ENCODE measurements around the gene PEX3. TPM values are rescaled to one million over a fixed set of nuclear protein-coding genes. Genes with fewer than 3 reads are reported as not detected.

Gene PEX3
- total and polyA plus RNA-seq, 10 of the 15 experiments (the other 5 are each of a cell fraction or from before 2014, with no cell fraction given) = 18.6 to 70.7 (median 38.6) TPM

DNA sequence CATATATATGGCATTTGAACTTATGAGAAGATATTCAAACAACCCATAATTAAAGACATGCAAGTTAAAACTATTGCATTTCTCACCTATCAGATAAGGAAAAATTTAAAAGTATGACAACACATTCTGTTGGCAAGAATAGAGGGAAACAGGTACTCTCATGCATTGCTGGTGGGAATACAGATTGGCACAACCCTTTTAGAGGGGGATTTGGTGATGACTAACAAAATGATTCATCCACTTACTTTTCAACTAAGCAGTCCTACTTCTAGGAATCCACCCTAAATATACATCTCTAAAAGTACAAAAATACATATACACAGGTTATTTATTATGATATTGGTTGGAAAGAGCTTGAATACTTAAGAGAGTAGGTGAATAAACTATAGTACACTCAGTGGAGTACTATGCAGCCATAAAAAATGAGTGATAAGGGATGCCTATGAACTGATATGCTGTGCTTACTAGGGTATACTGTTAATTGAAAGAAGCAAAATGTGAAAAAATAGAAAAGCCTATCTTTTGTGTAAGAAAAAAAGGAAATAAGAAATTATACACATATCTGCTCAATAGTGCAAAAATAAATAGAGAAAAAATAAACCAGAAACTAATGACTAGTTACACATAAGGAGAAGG, 42.3 kb upstream of the PEX3 start:
- Histone ChIP-seq H3K4me3 (no peak overlapping the region), H3K27ac (ENCODE audit: control insufficient read depth, insufficient read depth) (no peak overlapping the region), H3K9me3 (replicated peaks; ENCODE audit: control insufficient read depth, insufficient read depth, low read length) (no peaks in the 10 kb centered on the region; the same call in 2 of the 3 replicates), H3K27me3 (replicated peaks in 1 of 2; ENCODE audit: control insufficient read depth in 2 of 2, insufficient read depth in 2 of 2, low read length in 1 of 2) (no peaks in the 10 kb centered on the region), H3K4me1 (ENCODE audit: control insufficient read depth, insufficient read depth, low read length) (peaks cover 11% of the 10 kb centered on the region), H4K20me1 (ENCODE audit: control insufficient read depth, insufficient read depth) (no peaks in the 10 kb centered on the region), H3K36me3 (ENCODE audit: control insufficient read depth in 2 of 2, insufficient read depth in 2 of 2, low read length in 1 of 2) (no peaks in the 10 kb centered on the region), H3K79me2 (ENCODE audit: control insufficient read depth, insufficient read depth, low read length) (no peaks in the 10 kb centered on the region), H3K4me2 (ENCODE audit: control insufficient read depth, insufficient read depth) (no peak overlapping the region), H3K9ac (ENCODE audit: control insufficient read depth, insufficient read depth, low read length) (no peak overlapping the region), H2AFZ (ENCODE audit: control insufficient read depth, low read depth, low read length) (no peak overlapping the region)
- TF ChIP-seq PML (IDR thresholded peaks at IDR 0.05; ENCODE audit: low read length) = no peak
- TF ChIP-seq CBX5 (IDR thresholded peaks at IDR 0.05; ENCODE audit: low read depth) = no peak
- TF ChIP-seq CEBPB (IDR thresholded peaks at IDR 0.05; ENCODE audit: borderline replicate concordance in 1 of 2, low read depth in 2 of 2, low read length in 2 of 2) = no peak
- no peak for TF ChIP-seq EP300 (IDR thresholded peaks at IDR 0.05; ENCODE audit: borderline replicate concordance in 1 of 2, control insufficient read depth in 1 of 2, low read depth in 2 of 2, low read length in 2 of 2)
- TF ChIP-seq, protein P1, sequence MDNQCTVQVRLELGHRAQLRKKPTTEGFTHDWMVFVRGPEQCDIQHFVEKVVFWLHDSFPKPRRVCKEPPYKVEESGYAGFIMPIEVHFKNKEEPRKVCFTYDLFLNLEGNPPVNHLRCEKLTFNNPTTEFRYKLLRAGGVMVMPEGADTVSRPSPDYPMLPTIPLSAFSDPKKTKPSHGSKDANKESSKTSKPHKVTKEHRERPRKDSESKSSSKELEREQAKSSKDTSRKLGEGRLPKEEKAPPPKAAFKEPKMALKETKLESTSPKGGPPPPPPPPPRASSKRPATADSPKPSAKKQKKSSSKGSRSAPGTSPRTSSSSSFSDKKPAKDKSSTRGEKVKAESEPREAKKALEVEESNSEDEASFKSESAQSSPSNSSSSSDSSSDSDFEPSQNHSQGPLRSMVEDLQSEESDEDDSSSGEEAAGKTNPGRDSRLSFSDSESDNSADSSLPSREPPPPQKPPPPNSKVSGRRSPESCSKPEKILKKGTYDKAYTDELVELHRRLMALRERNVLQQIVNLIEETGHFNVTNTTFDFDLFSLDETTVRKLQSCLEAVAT (IDR thresholded peaks at IDR 0.05) = no peak
- TF ChIP-seq, protein P2, sequence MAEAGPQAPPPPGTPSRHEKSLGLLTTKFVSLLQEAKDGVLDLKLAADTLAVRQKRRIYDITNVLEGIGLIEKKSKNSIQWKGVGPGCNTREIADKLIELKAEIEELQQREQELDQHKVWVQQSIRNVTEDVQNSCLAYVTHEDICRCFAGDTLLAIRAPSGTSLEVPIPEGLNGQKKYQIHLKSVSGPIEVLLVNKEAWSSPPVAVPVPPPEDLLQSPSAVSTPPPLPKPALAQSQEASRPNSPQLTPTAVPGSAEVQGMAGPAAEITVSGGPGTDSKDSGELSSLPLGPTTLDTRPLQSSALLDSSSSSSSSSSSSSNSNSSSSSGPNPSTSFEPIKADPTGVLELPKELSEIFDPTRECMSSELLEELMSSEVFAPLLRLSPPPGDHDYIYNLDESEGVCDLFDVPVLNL (IDR thresholded peaks at IDR 0.05; ENCODE audit: low read depth, low read length) = no peak
- no peak for TF ChIP-seq RAD21 (IDR thresholded peaks at IDR 0.05; ENCODE audit: insufficient read depth, low read depth, low read length)
- TF ChIP-seq, protein P3, sequence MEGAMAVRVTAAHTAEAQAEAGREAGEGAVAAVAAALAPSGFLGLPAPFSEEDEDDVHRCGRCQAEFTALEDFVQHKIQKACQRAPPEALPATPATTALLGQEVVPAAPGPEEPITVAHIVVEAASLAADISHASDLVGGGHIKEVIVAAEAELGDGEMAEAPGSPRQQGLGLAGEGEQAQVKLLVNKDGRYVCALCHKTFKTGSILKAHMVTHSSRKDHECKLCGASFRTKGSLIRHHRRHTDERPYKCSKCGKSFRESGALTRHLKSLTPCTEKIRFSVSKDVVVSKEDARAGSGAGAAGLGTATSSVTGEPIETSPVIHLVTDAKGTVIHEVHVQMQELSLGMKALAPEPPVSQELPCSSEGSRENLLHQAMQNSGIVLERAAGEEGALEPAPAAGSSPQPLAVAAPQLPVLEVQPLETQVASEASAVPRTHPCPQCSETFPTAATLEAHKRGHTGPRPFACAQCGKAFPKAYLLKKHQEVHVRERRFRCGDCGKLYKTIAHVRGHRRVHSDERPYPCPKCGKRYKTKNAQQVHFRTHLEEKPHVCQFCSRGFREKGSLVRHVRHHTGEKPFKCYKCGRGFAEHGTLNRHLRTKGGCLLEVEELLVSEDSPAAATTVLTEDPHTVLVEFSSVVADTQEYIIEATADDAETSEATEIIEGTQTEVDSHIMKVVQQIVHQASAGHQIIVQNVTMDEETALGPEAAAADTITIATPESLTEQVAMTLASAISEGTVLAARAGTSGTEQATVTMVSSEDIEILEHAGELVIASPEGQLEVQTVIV (IDR thresholded peaks at IDR 0.05; ENCODE audit: borderline replicate concordance, partially characterized antibody) = no peak
- no peak for TF ChIP-seq SIX5 (IDR thresholded peaks at IDR 0.05; ENCODE audit: low read depth, low read length, severe bottlenecking)
- no peak for TF ChIP-seq SMAD5 (IDR thresholded peaks at IDR 0.05; ENCODE audit: low read depth)
- no peak for TF ChIP-seq ZNF384 (IDR thresholded peaks at IDR 0.05; ENCODE audit: borderline replicate concordance, low read depth, low read length)
- no peak for TF ChIP-seq SMARCA5 (IDR thresholded peaks at IDR 0.05)
- TF ChIP-seq, protein P4, sequence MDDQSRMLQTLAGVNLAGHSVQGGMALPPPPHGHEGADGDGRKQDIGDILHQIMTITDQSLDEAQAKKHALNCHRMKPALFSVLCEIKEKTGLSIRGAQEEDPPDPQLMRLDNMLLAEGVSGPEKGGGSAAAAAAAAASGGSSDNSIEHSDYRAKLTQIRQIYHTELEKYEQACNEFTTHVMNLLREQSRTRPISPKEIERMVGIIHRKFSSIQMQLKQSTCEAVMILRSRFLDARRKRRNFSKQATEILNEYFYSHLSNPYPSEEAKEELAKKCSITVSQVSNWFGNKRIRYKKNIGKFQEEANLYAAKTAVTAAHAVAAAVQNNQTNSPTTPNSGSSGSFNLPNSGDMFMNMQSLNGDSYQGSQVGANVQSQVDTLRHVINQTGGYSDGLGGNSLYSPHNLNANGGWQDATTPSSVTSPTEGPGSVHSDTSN (IDR thresholded peaks at IDR 0.05; ENCODE audit: insufficient replicate concordance, low read depth, low read length) = no peak
- TF ChIP-seq POLR2AphosphoS5 (IDR thresholded peaks at IDR 0.05; ENCODE audit: low read length) = no peak
- no peak for TF ChIP-seq SIN3A (IDR thresholded peaks at IDR 0.05; ENCODE audit: low read depth, low read length)
- no peak for TF ChIP-seq TCF7 (IDR thresholded peaks at IDR 0.05; ENCODE audit: borderline replicate concordance)
- intact Hi-C loops (cut with micrococcal nuclease; ENCODE audit: unreplicated experiment) = no loop called here
- no peak for ATAC-seq
- no peak for DNase-seq (ENCODE audit: low read depth, low spot score)
- ChIA-PET CTCF (no interaction called here), RAD21 (ENCODE audit: unreplicated experiment) (no interaction called here), SMC1A (ENCODE audit: uncharacterized antibody, unreplicated experiment) (no interaction called here), POLR2A (no interaction called here)
- in situ Hi-C loops (cut with MboI) = loop anchor here (25.0 kb wide), 1 partner anchor 721 kb away; no protein-coding TSS in a partner anchor
- BruUV-seq (replicated peaks) = no TSS peak
- FAIRE-seq = no peak
